HUDEP-2 (cell line): ENCODE results near the gene KCNMA1.

ENCODE experiments used
- DNase-seq, 76 experiments: peaks; one replicate each; lab custom pipeline; 2025; ENCODE audit not compliant: unreplicated experiment in 76 of 76; lab: John Stamatoyannopoulos, UW

KCNMA1 gene

GRCh38 chr10:77293773-77294172 is 343.8 kb downstream of the KCNMA1 start:
- DNase-seq = no peak

GRCh38 chr10:77293347-77293746 is 344.3 kb downstream of the KCNMA1 start:
- DNase-seq = no peak

- no peak for DNase-seq
These were observed 345.8 kb downstream of the KCNMA1 start for GRCh38 chr10:77291596-77292505.

GRCh38 chr10:77290528-77291155 is 347.0 kb downstream of the KCNMA1 start:
- no peak for DNase-seq

- no peak for DNase-seq
These were observed 347.8 kb downstream of the KCNMA1 start for GRCh38 chr10:77289790-77290189.

- DNase-seq = no peak
These were observed 348.5 kb downstream of the KCNMA1 start for GRCh38 chr10:77289027-77289501.

- DNase-seq = no peak
These were observed 349.9 kb downstream of the KCNMA1 start for GRCh38 chr10:77287647-77288120.

GRCh38 chr10:77286531-77287508 is 350.8 kb downstream of the KCNMA1 start:
- DNase-seq = no peak

- no peak for DNase-seq
These were observed 352.0 kb downstream of the KCNMA1 start for GRCh38 chr10:77285529-77286182.

GRCh38 chr10:77284797-77285196 is 352.8 kb downstream of the KCNMA1 start:
- no peak for DNase-seq

GRCh38 chr10:77283326-77283725 is 354.3 kb downstream of the KCNMA1 start:
- no peak for DNase-seq

- DNase-seq = no peak
These were observed 355.4 kb downstream of the KCNMA1 start for GRCh38 chr10:77282163-77282562.

GRCh38 chr10:77281719-77282118 is 355.9 kb downstream of the KCNMA1 start:
- DNase-seq = no peak

- DNase-seq = no peak
These were observed 358.4 kb downstream of the KCNMA1 start for GRCh38 chr10:77279207-77279606.

- no peak for DNase-seq
These were observed 363.4 kb downstream of the KCNMA1 start for GRCh38 chr10:77274046-77274795.

GRCh38 chr10:77269163-77269562 is 368.4 kb downstream of the KCNMA1 start:
- DNase-seq = no peak

GRCh38 chr10:77268721-77269120 is 368.9 kb downstream of the KCNMA1 start:
- no peak for DNase-seq

GRCh38 chr10:77267703-77268675 is 369.6 kb downstream of the KCNMA1 start:
- DNase-seq = no peak
